ENCODE measurements around the gene MUC2. TPM values are rescaled to one million over a fixed set of nuclear protein-coding genes. Genes with fewer than 3 reads are reported as not detected.
A peak's percentile ranks its signal among the peaks of the same experiment; 100 is the strongest.

Gene MUC2
- total RNA-seq, 1 donor from 2014 or later = under 0.01 TPM

- DNase-seq (ENCODE audit: low spot score) = no peak
These were observed 44.3 kb downstream of the MUC2 start for GRCh38 chr11:1118755-1119603.

DNA sequence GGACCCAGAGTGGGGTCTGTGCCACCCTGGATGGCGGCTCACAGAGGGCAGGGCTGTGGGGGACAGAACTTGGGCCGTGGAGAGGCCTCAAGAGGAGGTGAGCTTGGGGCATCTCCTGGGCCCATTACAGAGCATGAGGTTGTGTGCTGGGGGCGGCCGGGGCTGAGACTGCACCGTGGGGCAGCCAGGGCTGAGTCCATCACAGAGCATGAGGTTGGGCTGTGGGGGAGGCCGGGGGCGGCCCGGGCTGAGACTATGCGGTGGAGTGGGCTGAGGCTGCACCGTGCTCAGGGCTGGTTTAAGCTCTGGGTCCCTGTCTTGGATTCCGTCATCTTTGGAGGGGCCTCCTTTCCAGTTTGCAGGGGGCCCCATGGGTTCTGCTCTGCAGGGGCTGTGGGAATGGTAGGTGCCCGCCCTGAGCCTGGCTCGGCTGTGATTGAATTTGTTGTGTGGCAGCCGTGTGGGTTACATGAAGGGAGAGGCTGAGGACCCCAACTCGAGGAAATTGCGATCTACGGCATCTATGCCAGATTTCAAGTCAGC lies 45.0 kb downstream of the MUC2 start:
- no peak for DNase-seq (ENCODE audit: low spot score)

DNA sequence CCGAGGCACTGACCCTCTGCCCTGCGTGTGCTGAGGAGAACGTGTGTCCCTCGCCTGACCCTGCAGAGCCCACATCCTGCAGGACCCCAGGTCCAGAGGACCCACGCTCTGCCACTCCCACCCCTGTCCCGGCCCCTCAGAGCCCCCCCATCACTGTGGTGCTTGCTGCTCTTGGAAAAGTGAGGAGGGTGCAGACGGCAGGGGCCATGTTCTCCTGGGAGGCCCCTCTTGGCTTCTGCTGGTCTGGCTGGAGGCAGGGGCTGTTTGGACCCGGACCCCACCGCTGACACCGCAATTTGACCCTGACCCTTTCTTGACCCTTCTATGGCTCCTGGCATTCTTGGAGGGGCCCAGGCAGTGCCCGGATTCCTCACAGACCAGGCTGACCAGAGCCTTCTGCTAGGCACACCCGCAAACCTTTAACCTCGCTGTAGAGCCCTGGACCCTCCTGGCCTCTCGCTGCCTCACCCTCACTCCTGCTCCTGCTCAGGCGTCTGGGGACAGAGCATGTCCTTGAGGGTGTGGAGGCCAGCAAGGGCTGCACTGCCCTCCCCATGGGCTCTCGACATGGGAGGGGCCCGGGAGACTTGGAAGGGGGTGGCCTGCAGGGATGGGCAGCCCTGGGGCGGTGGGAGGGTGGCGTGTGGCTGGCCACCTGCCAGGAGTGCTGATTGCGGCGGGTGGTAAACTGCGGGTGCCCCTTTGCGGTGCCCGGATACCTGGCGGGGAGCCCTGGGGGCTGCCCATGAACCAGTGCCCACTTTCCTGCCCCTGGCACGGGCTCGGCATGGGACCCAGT lies 46.1 kb downstream of the MUC2 start:
- no peak for DNase-seq (ENCODE audit: low spot score)

DNA sequence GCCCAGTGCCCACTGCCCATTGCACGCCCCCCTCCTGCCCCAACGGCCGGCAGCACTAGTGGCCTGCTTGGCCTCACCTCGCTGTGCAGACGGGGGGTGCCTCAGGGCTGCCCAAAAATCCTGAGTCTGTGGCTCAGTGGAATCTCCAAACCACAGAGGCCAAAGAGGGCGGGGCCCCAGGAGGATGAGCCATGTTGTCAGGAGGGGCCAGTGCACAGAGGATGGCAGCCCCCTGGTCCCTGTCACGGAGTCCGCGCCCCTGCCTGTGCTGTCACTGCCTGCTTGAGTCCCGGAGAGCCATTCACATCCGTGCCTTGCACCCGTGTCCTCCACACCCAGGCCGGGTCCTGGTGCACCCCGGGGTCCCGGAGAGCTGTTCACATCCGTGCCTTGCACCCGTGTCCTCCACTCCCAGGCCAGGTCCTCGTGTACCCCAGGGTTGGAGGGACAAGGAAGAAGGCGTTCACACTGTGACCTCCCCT lies 46.7 kb downstream of the MUC2 start:
- DNase-seq (ENCODE audit: low spot score) = no peak

DNA sequence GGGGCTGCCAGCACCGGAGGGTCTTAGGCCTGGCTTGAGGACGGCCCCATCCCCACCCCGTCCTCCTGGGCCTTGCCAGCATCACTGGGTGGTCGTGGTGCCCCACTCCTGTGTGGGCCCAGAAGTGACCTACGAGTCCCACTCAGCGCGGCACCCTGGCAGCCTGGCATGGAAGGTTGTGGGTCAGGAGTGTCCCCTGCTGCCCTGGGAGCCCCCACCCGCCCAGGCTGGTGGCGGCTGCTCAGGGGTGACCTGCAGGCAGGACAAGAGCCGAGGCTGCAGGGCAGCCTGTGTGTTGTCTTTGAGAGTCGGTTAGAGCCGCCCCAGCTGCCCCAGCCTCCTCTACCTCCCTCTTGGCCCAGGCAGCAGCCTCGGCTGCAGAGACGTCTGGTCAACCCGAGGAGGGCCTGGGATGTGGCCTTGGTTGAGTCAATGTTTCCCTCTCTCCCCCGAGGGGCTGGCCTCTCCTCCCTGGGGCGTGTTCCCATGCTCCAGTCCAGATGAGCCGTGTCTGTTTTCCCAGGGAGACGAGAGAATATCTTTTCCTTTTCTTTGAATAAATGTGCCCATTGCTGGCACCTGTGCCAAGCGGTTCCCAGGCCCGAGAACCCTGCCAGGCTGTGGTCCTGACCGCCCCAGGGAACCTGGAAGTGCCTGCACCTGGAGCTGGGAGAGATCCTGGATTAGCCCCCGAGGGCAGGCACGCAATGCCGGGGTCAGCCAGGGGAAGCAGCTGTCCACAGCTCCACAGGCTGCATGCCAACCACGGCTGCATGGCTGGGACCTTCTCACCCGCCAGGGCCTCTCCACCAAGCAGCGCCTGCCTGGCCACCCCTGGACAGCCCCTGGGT lies 47.4 kb downstream of the MUC2 start:
- DNase-seq (ENCODE audit: low spot score) = peak; percentile 42

DNA sequence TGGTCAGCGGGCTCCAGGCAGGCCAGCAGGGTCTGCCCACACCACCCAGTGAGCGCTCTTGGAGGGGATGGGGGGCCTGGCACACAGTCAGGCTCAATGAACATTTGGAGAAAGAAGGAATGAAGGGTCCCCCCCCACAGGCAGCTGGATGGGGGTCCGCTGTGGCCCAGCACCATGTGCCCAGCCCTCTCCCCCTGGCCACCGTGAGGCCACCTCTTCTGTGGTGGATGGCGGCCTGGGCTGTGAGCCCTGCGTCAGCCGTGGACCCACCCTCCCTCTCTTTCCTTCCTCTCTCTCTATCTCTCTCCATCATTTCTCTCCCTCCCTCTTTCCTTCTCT lies 48.0 kb downstream of the MUC2 start:
- no peak for DNase-seq (ENCODE audit: low spot score)

DNA sequence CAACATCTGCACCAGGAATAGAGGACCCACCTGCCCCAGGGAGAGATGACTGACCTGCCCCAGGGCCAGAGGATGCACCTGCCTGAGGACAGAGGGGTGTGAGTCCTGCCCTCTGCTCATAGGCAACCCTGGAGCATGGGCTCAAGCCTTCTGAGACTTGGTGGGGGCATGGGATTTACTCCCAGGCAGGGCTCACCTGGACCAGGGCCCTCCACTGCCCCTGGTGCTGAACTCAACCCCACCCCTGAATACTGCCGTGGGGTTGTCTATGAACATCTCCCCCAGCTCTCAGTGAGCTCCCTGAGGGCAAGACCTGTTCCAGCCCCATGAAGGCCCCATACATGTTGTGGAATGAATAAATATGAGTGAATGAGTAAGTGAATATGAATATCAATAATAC lies 49.3 kb downstream of the MUC2 start:
- no peak for DNase-seq (ENCODE audit: low spot score)

Other genes with a start within 250 kb of the MUC2 start
- 3.1 TPM for gene CRACR2B, start 247.0 kb upstream of the MUC2 start, total RNA-seq (ENCODE audit: insufficient read depth, low replicate concordance)
- 159 TPM for gene CD151, start 241.9 kb upstream of the MUC2 start, total RNA-seq (ENCODE audit: insufficient read depth, low replicate concordance)
- gene POLR2L, start 232.3 kb upstream of the MUC2 start, total RNA-seq (ENCODE audit: insufficient read depth, low replicate concordance) = 14.0 TPM
- 43.8 TPM for gene TSPAN4, start 232.0 kb upstream of the MUC2 start, total RNA-seq (ENCODE audit: insufficient read depth, low replicate concordance)
- 69.6 TPM for gene CHID1, start 164.1 kb upstream of the MUC2 start, total RNA-seq (ENCODE audit: insufficient read depth, low replicate concordance)
- gene AP2A2, start 149.0 kb upstream of the MUC2 start, total RNA-seq (ENCODE audit: insufficient read depth, low replicate concordance) = 24.1 TPM
- gene MUC6, start 38.2 kb upstream of the MUC2 start, total RNA-seq (ENCODE audit: insufficient read depth, low replicate concordance) = 0.24 TPM
- gene MUC5AC, start 83.1 kb downstream of the MUC2 start, total RNA-seq (ENCODE audit: insufficient read depth, low replicate concordance) = 1.4 TPM
- gene MUC5B, start 148.2 kb downstream of the MUC2 start, total RNA-seq (ENCODE audit: insufficient read depth, low replicate concordance) = 1.2 TPM
- gene TOLLIP, start 234.8 kb downstream of the MUC2 start, total RNA-seq (ENCODE audit: insufficient read depth, low replicate concordance) = 16.9 TPM

Data from umbilical cord (tissue), 2 donors.